Caco-2 (cell line): ENCODE results near the gene POLR2E. TPM values are rescaled to one million over a fixed set of nuclear protein-coding genes. Genes with fewer than 3 reads are reported as not detected.

ENCODE experiments used
- BruUV-seq: library from RNA; stranded (reverse); fragments of 400-500 nt; replicated peaks from 2 replicates; lab custom pipeline; 2021; lab: Mats Ljungman, UMichigan
- CTCF ChIA-PET: fragments of 300-600 bp; sonication (Branson Sonifier 250); formaldehyde crosslinking; loops from one replicate; lab custom pipeline; 2022; ENCODE audit warnings: antibody characterized with exemption; lab: Charles Lee
- POLR2A ChIA-PET: fragments of 300-600 bp; sonication (Branson Sonifier 250); formaldehyde crosslinking; loops from one replicate; lab custom pipeline; 2022; ENCODE audit warnings: antibody characterized with exemption; lab: Charles Lee
- DNase-seq, 2 experiments: peaks; one replicate each; pipeline versions ENCODE4 v3.0.0 to v3.0.0-alpha.2; 2020 to 2022
- H3K27me3 ChIP-seq: replicated peaks from 2 replicates; pipeline ENCODE4 v1.6.0; 2011; ENCODE audit warnings: low read length; ENCODE audit not compliant: control insufficient read depth, insufficient read depth
- H3K36me3 ChIP-seq: 2 replicates; pipeline ENCODE4 v1.5.1; 2011; ENCODE audit warnings: low read length; ENCODE audit not compliant: control insufficient read depth, insufficient read depth
- H3K4me1 ChIP-seq: fragments of 250-450 bp; sonication (Bioruptor Pico); 2 replicates; pipeline ENCODE4 v1.5.1; 2020; ENCODE audit warnings: mild to moderate bottlenecking
- H3K4me3 ChIP-seq: 2 replicates; pipeline ENCODE4 v1.5.1; 2011; ENCODE audit warnings: low read depth, mild to moderate bottlenecking, control low read depth, low read length
- H3K9me3 ChIP-seq: fragments of 250-450 bp; sonication (Bioruptor Pico); 2 replicates; pipeline ENCODE4 v1.5.1; 2020; ENCODE audit warnings: mild to moderate bottlenecking, moderate library complexity
- H3K27ac Mint-ChIP-seq: one replicate; pipeline ENCODE4 v1.8.0; 2022; ENCODE audit warnings: mixed read lengths; ENCODE audit not compliant: unreplicated experiment
- H3K27me3 Mint-ChIP-seq: one replicate; pipeline ENCODE4 v1.8.0; 2022; ENCODE audit warnings: mixed read lengths; ENCODE audit not compliant: insufficient read depth, unreplicated experiment
- H3K36me3 Mint-ChIP-seq: one replicate; pipeline ENCODE4 v1.8.0; 2022; ENCODE audit warnings: mild to moderate bottlenecking, mixed read lengths; ENCODE audit not compliant: insufficient read depth, unreplicated experiment
- H3K4me1 Mint-ChIP-seq: one replicate; pipeline ENCODE4 v1.8.0; 2022; ENCODE audit warnings: low read depth, mixed read lengths; ENCODE audit not compliant: unreplicated experiment
- H3K4me3 Mint-ChIP-seq: one replicate; pipeline ENCODE4 v1.8.0; 2022; ENCODE audit warnings: mild to moderate bottlenecking, moderate library complexity, mixed read lengths; ENCODE audit not compliant: unreplicated experiment
- H3K9me3 Mint-ChIP-seq: one replicate; pipeline ENCODE4 v1.8.0; 2022; ENCODE audit warnings: mixed read lengths; ENCODE audit not compliant: unreplicated experiment
- intact Hi-C: fragments of 100-400 bp; cut with micrococcal nuclease; formaldehyde crosslinking; loops from one replicate; pipeline ENCODE4 v1.10.0; 2022; ENCODE audit not compliant: unreplicated experiment
- total RNA-seq: library from RNA; stranded (reverse); gene quantifications from 2 replicates; pipeline ENCODE4 v1.2.3, GENCODE V29; 2022
- TF ChIP-seq, protein P1 (sequence below), 2 experiments: fragments of 200-600 bp in 1 of 2; IDR thresholded peaks; 1 replicate in 1 of 2; 2 replicates in 1 of 2; pipeline versions ENCODE4 v1.5.1 to v1.8.0; 2011 to 2022; ENCODE audit warnings: antibody characterized with exemption in 1 of 2, control low read depth in 1 of 2, inconsistent platforms in 1 of 2, low read depth in 1 of 2, low read length in 1 of 2, mild to moderate bottlenecking in 1 of 2, moderate library complexity in 1 of 2; ENCODE audit not compliant: insufficient read depth in 1 of 2, severe bottlenecking in 1 of 2, unreplicated experiment in 1 of 2

POLR2E gene
- total RNA-seq, 1 experiment from 2014 or later: 264 TPM

DNA sequence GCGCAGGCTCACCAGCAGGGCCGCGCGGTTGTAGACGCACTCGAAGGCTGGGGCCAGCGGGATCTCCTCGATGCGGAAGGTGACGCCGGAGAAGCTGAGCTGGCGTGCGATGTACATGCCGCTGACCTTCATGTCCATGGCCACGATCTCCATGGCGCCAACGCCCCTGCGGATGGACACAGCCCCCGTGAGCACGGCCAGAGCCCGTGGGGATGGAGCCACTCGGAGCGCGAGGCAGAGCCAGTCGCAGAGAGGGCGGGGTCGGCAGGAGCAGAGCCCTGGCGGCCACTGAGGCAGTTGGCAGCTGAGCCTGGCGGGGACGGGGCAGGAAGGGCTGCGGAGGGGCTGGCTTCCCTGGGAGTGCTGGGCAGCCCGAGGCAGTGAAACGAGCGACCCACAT is 23.8 kb upstream of the POLR2E start:
- Histone ChIP-seq H3K9me3 (no peaks in the 10 kb centered on the region), H3K36me3 (peaks cover 1% of the 10 kb centered on the region), H3K4me1 (no peaks in the 10 kb centered on the region), H3K4me3 (no peak overlapping the region), H3K27me3 (no peaks in the 10 kb centered on the region)
- ChIA-PET CTCF (no interaction called here), POLR2A (no interaction called here)
- Mint-ChIP-seq H3K4me3 (no peak overlapping the region), H3K27ac (no peak overlapping the region), H3K27me3 (no peaks in the 10 kb centered on the region), H3K4me1 (no peaks in the 10 kb centered on the region), H3K36me3 (peaks cover 50% of the 10 kb centered on the region), H3K9me3 (no peaks in the 10 kb centered on the region)
- DNase-seq: no peak
- BruUV-seq: no TSS peak
- intact Hi-C loops: no loop called here
- TF ChIP-seq, protein P1, sequence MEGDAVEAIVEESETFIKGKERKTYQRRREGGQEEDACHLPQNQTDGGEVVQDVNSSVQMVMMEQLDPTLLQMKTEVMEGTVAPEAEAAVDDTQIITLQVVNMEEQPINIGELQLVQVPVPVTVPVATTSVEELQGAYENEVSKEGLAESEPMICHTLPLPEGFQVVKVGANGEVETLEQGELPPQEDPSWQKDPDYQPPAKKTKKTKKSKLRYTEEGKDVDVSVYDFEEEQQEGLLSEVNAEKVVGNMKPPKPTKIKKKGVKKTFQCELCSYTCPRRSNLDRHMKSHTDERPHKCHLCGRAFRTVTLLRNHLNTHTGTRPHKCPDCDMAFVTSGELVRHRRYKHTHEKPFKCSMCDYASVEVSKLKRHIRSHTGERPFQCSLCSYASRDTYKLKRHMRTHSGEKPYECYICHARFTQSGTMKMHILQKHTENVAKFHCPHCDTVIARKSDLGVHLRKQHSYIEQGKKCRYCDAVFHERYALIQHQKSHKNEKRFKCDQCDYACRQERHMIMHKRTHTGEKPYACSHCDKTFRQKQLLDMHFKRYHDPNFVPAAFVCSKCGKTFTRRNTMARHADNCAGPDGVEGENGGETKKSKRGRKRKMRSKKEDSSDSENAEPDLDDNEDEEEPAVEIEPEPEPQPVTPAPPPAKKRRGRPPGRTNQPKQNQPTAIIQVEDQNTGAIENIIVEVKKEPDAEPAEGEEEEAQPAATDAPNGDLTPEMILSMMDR (IDR thresholded peaks at IDR 0.05; ENCODE audit: insufficient read depth in 1 of 2, low read depth in 1 of 2, low read length in 1 of 2, severe bottlenecking in 1 of 2, unreplicated experiment in 1 of 2): no peak

DNA sequence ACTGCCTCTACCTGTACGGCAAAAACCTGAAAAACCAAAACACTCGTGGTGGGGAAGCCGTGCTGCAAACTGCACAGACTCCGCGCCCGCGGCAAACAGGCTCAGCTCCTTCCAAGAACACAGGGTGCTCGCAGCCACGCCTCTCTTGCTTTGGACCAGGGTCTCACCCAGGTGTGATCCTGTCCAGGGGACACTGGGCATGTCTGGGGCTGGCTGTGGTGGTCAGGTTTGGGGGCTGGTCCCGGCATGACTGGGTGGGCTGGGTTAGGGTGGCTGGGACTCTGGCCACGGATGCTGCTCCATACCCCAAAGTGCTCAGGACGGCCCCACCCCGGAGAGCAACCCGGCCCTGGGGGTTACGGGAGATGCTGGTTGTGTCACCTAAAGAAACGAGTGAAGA is 22.5 kb upstream of the POLR2E start:
- no peaks in the 10 kb centered on the region for H3K9me3 Mint-ChIP-seq
- Histone ChIP-seq H3K4me1 (peaks cover 5% of the 10 kb centered on the region; the same call in 1 of the 2 replicates), H3K4me3 (no peak overlapping the region), H3K9me3 (no peaks in the 10 kb centered on the region), H3K36me3 (peaks cover 1% of the 10 kb centered on the region), H3K27me3 (no peaks in the 10 kb centered on the region)
- no peak overlapping the region for H3K27ac Mint-ChIP-seq
- peaks cover 52% of the 10 kb centered on the region for H3K36me3 Mint-ChIP-seq
- POLR2A ChIA-PET: interaction anchor here (0.5 kb wide), 1 partner anchor 149 kb away, joined by 11 read pairs; no protein-coding TSS in a partner anchor
- no peaks in the 10 kb centered on the region for H3K4me1 Mint-ChIP-seq
- no peak overlapping the region for H3K4me3 Mint-ChIP-seq
- BruUV-seq: no TSS peak
- no peak for DNase-seq
- intact Hi-C loops: no loop called here
- TF ChIP-seq, protein P1 (IDR thresholded peaks at IDR 0.05; ENCODE audit: insufficient read depth in 1 of 2, low read depth in 1 of 2, low read length in 1 of 2, severe bottlenecking in 1 of 2, unreplicated experiment in 1 of 2): no peak
- H3K27me3 Mint-ChIP-seq: no peaks in the 10 kb centered on the region
- CTCF ChIA-PET: interaction anchor here (0.5 kb wide), 1 partner anchor 11 kb away, joined by 3 read pairs; no protein-coding TSS in a partner anchor

DNA sequence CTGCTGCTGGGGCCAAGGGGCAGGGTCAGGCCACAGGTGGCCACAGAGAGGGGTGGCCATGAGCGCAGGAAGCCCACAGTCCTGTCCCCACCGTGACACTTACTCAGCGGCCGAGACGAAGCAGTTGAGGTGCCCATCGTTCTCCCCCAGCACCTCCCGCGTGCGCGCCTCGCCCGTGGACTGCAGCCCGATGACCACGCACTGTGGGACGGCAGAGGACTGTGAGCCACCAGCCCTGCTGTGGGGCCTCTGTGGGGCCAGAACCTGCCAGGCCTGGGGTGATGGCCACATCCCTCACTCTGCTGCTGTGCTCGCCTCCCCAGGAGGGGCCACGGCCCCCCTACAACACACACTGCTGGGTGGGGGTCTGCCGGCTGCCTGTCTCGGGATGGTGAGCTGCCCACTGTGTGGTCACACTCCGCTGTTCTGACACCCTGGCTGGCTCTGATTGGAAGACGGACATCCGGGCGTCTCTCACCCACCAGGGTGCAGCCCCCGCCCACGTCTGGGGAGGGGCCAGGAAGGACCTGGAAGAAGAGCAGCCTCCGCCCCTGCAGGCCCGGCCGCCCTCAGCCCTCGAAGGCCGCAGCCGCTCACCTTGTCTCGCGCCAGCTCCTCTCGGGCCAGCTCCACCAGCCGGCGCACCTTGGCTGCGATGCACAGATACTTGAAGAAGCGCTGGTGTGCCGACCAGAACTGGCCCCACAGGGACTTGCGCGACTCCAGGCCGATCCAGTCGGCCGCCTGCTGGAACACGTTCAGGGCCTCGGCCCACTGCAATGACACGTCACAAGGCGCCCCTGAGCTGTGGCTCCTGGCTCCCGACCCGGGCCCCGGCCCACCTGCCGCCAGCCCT is 21.8 kb upstream of the POLR2E start:
- H3K27me3 ChIP-seq: no peaks in the 10 kb centered on the region
- H3K4me1 Mint-ChIP-seq: no peaks in the 10 kb centered on the region
- H3K27me3 Mint-ChIP-seq: no peaks in the 10 kb centered on the region
- H3K4me3 Mint-ChIP-seq: no peak overlapping the region
- H3K9me3 ChIP-seq: no peaks in the 10 kb centered on the region
- ChIA-PET CTCF (interaction anchor here (0.5 kb wide), 1 partner anchor 12 kb away, joined by 3 read pairs; no protein-coding TSS in a partner anchor), POLR2A (interaction anchor here (0.5 kb wide), 1 partner anchor 150 kb away, joined by 11 read pairs; no protein-coding TSS in a partner anchor)
- H3K27ac Mint-ChIP-seq: no peak overlapping the region
- no peak for DNase-seq
- no TSS peak for BruUV-seq
- no peaks in the 10 kb centered on the region for H3K9me3 Mint-ChIP-seq
- peaks cover 5% of the 10 kb centered on the region; the same call in 1 of the 2 replicates for H3K4me1 ChIP-seq
- H3K36me3 Mint-ChIP-seq: peaks cover 54% of the 10 kb centered on the region
- intact Hi-C loops: no loop called here
- peaks cover 1% of the 10 kb centered on the region for H3K36me3 ChIP-seq
- TF ChIP-seq, protein P1 (IDR thresholded peaks at IDR 0.05; ENCODE audit: insufficient read depth in 1 of 2, low read depth in 1 of 2, low read length in 1 of 2, severe bottlenecking in 1 of 2, unreplicated experiment in 1 of 2): no peak
- no peak overlapping the region for H3K4me3 ChIP-seq
